DND-41 (cell line): ENCODE measurements around the gene PRR20E.
"Not testable (repeated sequence)": the region's sequence is repeated elsewhere in the genome, so short reads cannot be mapped to it uniquely, and the experiment has no call there.

ENCODE experiments used
- ATAC-seq: fragments of 200-7000 bp; cut with Tn5 transposase; 3 replicates; pipeline ENCODE4 v1.9.1; 2021; ENCODE audit warnings: low read depth; ENCODE audit not compliant: insufficient read depth
- DNase-seq: peaks from one replicate; pipeline ENCODE4 v3.0.0-alpha.2; 2020
- H2AFZ ChIP-seq: 2 replicates; pipeline ENCODE4 v1.6.0; 2012; ENCODE audit warnings: low read depth, low read length
- H3K27ac ChIP-seq: 2 replicates; pipeline ENCODE4 v1.5.1; 2012; ENCODE audit warnings: low read length, inconsistent platforms
- H3K27me3 ChIP-seq: fragments of 200-600 bp; sonication (generic); 2 replicates; pipeline ENCODE4 v1.6.0; 2012; ENCODE audit warnings: low read length, mild to moderate bottlenecking, inconsistent platforms; ENCODE audit not compliant: insufficient read depth, poor library complexity
- H3K36me3 ChIP-seq: 2 replicates; pipeline ENCODE4 v1.5.1; 2012; ENCODE audit warnings: low read length, inconsistent platforms; ENCODE audit not compliant: insufficient read depth
- H3K4me1 ChIP-seq: 2 replicates; pipeline ENCODE4 v1.5.1; 2012; ENCODE audit warnings: mild to moderate bottlenecking, low read length; ENCODE audit not compliant: insufficient read depth
- H3K4me2 ChIP-seq: 2 replicates; pipeline ENCODE4 v1.6.0; 2012; ENCODE audit warnings: mild to moderate bottlenecking, moderate library complexity, low read length, inconsistent platforms; ENCODE audit not compliant: insufficient read depth
- H3K4me3 ChIP-seq, 2 experiments: fragments of 200-600 bp in 1 of 2; shearing (Covaris generic) in 1 of 2; 2 replicates each; pipeline ENCODE4 v1.5.1; 2012 to 2016; ENCODE audit warnings: inconsistent platforms in 2 of 2, low read length in 2 of 2, mild to moderate bottlenecking in 2 of 2, low read depth in 1 of 2, moderate library complexity in 1 of 2
- H3K79me2 ChIP-seq: 2 replicates; pipeline ENCODE4 v1.6.0; 2012; ENCODE audit warnings: low read length, inconsistent platforms; ENCODE audit not compliant: insufficient read depth
- H3K9ac ChIP-seq: 2 replicates; pipeline ENCODE4 v1.6.0; 2012; ENCODE audit warnings: low read depth, mild to moderate bottlenecking, inconsistent platforms, low read length, moderate library complexity
- H3K9me3 ChIP-seq: 2 replicates; pipeline ENCODE4 v1.5.1; 2012; ENCODE audit warnings: low read length, moderate library complexity, mild to moderate bottlenecking, inconsistent platforms; ENCODE audit not compliant: insufficient read depth, severe bottlenecking
- H4K20me1 ChIP-seq: 2 replicates; pipeline ENCODE4 v1.6.0; 2012; ENCODE audit warnings: low read length; ENCODE audit not compliant: insufficient read depth
- EZH2 ChIP-seq: IDR thresholded peaks from 3 replicates; pipeline ENCODE4 v1.6.1; 2012; ENCODE audit warnings: borderline replicate concordance, low read depth, mild to moderate bottlenecking, moderate library complexity, low read length, inconsistent platforms; ENCODE audit not compliant: severe bottlenecking
- TF ChIP-seq, protein P1 (sequence below): IDR thresholded peaks from 2 replicates; pipeline ENCODE4 v1.5.1; 2012; ENCODE audit warnings: borderline replicate concordance, low read length, moderate library complexity, mild to moderate bottlenecking; ENCODE audit not compliant: poor library complexity, severe bottlenecking; ENCODE audit errors: extremely low read depth

Gene PRR20E

GRCh38 chr13:57137585-57137984 lies 29.4 kb upstream of the PRR20E start:
- H3K9ac ChIP-seq = no peak overlapping the region
- no peak overlapping the region for H3K27ac ChIP-seq
- DNase-seq (no peak), ATAC-seq (no peak)
- H3K4me2 ChIP-seq = no peak overlapping the region
- no peaks in the 10 kb centered on the region for H3K79me2 ChIP-seq
- no peak overlapping the region for H3K4me3 ChIP-seq
- TF ChIP-seq EZH2 = no peak
- TF ChIP-seq, protein P1, sequence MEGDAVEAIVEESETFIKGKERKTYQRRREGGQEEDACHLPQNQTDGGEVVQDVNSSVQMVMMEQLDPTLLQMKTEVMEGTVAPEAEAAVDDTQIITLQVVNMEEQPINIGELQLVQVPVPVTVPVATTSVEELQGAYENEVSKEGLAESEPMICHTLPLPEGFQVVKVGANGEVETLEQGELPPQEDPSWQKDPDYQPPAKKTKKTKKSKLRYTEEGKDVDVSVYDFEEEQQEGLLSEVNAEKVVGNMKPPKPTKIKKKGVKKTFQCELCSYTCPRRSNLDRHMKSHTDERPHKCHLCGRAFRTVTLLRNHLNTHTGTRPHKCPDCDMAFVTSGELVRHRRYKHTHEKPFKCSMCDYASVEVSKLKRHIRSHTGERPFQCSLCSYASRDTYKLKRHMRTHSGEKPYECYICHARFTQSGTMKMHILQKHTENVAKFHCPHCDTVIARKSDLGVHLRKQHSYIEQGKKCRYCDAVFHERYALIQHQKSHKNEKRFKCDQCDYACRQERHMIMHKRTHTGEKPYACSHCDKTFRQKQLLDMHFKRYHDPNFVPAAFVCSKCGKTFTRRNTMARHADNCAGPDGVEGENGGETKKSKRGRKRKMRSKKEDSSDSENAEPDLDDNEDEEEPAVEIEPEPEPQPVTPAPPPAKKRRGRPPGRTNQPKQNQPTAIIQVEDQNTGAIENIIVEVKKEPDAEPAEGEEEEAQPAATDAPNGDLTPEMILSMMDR = no peak
- H2AFZ ChIP-seq = no peak overlapping the region
- no peaks in the 10 kb centered on the region for H4K20me1 ChIP-seq
- H3K27me3 ChIP-seq = no peaks in the 10 kb centered on the region
- no peaks in the 10 kb centered on the region for H3K36me3 ChIP-seq
- no peaks in the 10 kb centered on the region for H3K9me3 ChIP-seq
- H3K4me1 ChIP-seq = no peaks in the 10 kb centered on the region

GRCh38 chr13:57138988-57139387 lies 28.0 kb upstream of the PRR20E start:
- no peak for ATAC-seq
- DNase-seq = no peak
- Histone ChIP-seq H3K79me2 (no peaks in the 10 kb centered on the region), H3K9me3 (no peaks in the 10 kb centered on the region), H4K20me1 (no peaks in the 10 kb centered on the region), H3K4me1 (no peaks in the 10 kb centered on the region), H2AFZ (no peak overlapping the region), H3K9ac (no peak overlapping the region), H3K27ac (no peak overlapping the region), H3K36me3 (no peaks in the 10 kb centered on the region), H3K4me2 (no peak overlapping the region), H3K4me3 (no peak overlapping the region), H3K27me3 (no peaks in the 10 kb centered on the region)
- TF ChIP-seq EZH2 = no peak
- TF ChIP-seq, protein P1 = no peak

GRCh38 chr13:57139781-57140180 lies 27.2 kb upstream of the PRR20E start:
- not testable (repeated sequence) for H3K4me2 ChIP-seq, H3K4me1 ChIP-seq, H3K4me3 ChIP-seq, ATAC-seq, DNase-seq, H3K36me3 ChIP-seq, H4K20me1 ChIP-seq, H3K9ac ChIP-seq, H2AFZ ChIP-seq, H3K79me2 ChIP-seq, H3K27me3 ChIP-seq, H3K27ac ChIP-seq, H3K9me3 ChIP-seq

DNA sequence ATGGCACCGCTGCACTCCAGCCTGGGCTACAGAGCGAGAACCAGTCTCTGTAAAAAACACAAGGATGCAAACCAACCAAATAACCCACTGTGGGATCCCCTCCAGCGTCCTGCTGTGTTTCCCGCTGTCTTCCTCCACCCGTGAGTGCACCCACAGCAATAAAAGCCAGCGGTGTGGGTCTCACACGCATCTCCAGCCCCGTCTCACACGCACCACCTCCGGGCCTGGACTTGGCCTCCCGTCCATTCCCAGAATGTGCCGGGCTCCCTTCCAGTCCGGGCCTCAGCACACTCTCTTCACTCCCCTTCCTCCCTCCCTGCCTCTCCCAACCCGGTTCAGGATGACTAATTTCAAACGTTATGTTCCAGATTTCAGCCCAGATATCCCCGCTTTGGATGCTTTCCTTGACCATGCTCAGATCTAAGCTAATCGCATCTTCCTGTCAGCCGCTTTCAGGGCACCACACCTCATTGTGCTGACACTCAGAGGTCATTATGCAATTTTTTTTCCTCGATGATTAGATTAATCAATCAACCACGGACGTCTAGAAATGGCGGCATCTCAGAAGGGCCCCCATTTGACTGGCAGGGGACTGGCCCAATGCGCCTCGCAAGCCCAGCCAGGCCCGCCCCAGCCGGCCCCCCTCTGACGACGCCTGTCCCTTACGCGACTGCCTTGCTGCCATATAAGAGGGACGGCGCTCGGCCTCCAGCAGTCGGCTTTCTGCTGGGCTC lies 26.6 kb upstream of the PRR20E start, which contains the start of gene PRR20A:
Gene PRR20A, plus strand, starts transcription at position 684 of the 734 bp plus-strand sequence. CDS start 387 bp downstream, outside the sequence.
- not testable (repeated sequence) for H3K79me2 ChIP-seq, H3K36me3 ChIP-seq, H3K4me3 ChIP-seq, ATAC-seq, H3K9ac ChIP-seq, H4K20me1 ChIP-seq, H3K27ac ChIP-seq, H3K4me2 ChIP-seq, H3K27me3 ChIP-seq, H3K9me3 ChIP-seq, H3K4me1 ChIP-seq, DNase-seq, H2AFZ ChIP-seq

- not testable (repeated sequence) for H3K4me3 ChIP-seq, ATAC-seq, H4K20me1 ChIP-seq, H2AFZ ChIP-seq, H3K36me3 ChIP-seq, H3K4me1 ChIP-seq, H3K4me2 ChIP-seq, H3K9me3 ChIP-seq, H3K9ac ChIP-seq, DNase-seq, H3K27ac ChIP-seq, H3K79me2 ChIP-seq, H3K27me3 ChIP-seq
Observed at GRCh38 chr13:57147188-57147587, 19.8 kb upstream of the PRR20E start, which contains the start of gene PRR20B. Gene PRR20B (plus strand): TSS chr13:57147488. CDS start chr13:57147875, 387 bp downstream.

DNA sequence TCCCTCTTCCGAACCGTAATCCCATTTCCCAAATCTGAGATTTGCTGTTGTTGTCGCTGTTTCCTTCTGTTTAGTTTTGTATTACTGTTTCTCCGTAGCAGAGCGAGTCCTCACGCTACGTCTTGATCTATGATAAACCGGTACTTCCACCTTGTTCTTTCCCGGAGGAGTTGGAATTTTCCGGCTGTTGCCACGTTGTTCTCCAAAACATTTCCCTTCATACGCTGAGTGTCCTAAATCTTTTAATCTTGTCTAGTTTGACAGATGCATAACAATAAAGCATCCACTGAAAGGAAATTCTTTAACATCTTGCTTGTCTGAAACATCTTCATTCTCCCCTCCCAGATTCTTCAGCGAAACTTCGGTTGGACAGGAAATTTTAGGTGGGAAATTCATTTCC lies 18.9 kb upstream of the PRR20E start:
- H3K79me2 ChIP-seq, H3K27ac ChIP-seq, DNase-seq, H3K36me3 ChIP-seq, H2AFZ ChIP-seq, H3K9me3 ChIP-seq, H3K4me2 ChIP-seq, H3K4me1 ChIP-seq, ATAC-seq, H3K4me3 ChIP-seq, H4K20me1 ChIP-seq, H3K9ac ChIP-seq, H3K27me3 ChIP-seq: not testable (repeated sequence)

DNA sequence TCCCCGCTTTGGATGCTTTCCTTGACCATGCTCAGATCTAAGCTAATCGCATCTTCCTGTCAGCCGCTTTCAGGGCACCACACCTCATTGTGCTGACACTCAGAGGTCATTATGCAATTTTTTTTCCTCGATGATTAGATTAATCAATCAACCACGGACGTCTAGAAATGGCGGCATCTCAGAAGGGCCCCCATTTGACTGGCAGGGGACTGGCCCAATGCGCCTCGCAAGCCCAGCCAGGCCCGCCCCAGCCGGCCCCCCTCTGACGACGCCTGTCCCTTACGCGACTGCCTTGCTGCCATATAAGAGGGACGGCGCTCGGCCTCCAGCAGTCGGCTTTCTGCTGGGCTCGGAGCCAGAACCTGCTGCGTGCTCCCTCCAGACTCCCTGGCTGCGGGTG lies 13.2 kb upstream of the PRR20E start, which contains the start of gene PRR20C:
Gene PRR20C, plus strand, starts transcription at position 301 of the 400 bp plus-strand sequence. CDS start 387 bp downstream, outside the sequence.
- not testable (repeated sequence) for H3K9me3 ChIP-seq, ATAC-seq, H3K9ac ChIP-seq, H3K27ac ChIP-seq, H3K4me1 ChIP-seq, DNase-seq, H3K36me3 ChIP-seq, H2AFZ ChIP-seq, H3K4me2 ChIP-seq, H3K4me3 ChIP-seq, H3K79me2 ChIP-seq, H3K27me3 ChIP-seq, H4K20me1 ChIP-seq
